Measurements from ENCODE around the gene IGSF6.

The IGSF6 gene

DNA sequence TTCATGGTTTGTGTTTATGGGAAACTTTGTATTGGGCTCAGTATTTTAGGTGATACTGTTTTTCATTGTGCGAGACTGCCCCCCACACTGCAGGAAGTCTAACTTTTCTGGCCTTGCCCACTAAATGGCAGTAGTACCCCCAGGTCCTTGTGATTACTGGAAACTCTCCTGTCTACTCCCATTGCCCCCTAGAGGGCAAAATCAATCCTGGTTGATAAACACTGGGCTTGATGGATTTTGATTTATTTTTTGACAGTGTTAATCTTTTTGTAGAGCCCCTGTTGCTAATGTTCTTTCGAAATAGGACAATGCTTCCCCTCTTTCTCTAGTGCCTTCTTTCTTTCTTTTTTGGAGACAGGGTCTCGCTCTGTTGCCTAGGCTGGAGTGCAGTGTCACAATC lies 37.5 kb downstream of the IGSF6 start:
- TF ChIP-seq, protein P1, sequence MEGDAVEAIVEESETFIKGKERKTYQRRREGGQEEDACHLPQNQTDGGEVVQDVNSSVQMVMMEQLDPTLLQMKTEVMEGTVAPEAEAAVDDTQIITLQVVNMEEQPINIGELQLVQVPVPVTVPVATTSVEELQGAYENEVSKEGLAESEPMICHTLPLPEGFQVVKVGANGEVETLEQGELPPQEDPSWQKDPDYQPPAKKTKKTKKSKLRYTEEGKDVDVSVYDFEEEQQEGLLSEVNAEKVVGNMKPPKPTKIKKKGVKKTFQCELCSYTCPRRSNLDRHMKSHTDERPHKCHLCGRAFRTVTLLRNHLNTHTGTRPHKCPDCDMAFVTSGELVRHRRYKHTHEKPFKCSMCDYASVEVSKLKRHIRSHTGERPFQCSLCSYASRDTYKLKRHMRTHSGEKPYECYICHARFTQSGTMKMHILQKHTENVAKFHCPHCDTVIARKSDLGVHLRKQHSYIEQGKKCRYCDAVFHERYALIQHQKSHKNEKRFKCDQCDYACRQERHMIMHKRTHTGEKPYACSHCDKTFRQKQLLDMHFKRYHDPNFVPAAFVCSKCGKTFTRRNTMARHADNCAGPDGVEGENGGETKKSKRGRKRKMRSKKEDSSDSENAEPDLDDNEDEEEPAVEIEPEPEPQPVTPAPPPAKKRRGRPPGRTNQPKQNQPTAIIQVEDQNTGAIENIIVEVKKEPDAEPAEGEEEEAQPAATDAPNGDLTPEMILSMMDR (IDR thresholded peaks at IDR 0.05; ENCODE audit: low read depth, low read length), result no peak; the same call in 1 of the 2 replicates
- no peak for DNase-seq (ENCODE audit: extremely low read depth, low read depth)

DNA sequence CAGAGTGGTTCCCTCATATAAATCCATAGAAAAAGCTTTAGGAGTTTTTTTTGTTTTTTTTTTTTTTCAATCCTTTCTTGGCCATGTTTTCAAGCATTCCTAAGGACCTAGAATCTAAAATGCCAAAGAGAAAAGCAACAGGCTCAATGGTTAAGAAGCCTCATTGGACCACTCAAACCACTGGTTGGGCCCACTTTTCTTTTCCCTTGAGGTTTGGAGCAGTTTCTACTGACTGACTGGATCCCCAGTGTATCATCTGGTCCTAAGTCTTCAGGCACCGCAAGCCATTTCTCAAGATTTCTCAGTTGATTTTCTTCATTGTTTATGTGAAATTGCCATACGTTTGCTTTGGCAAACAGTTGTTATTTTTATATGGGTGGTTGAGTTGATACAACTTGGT lies 38.6 kb downstream of the IGSF6 start:
- TF ChIP-seq, protein P1 (IDR thresholded peaks at IDR 0.05; ENCODE audit: low read depth, low read length), result no peak
- DNase-seq (ENCODE audit: extremely low read depth, low read depth), result no peak

DNA sequence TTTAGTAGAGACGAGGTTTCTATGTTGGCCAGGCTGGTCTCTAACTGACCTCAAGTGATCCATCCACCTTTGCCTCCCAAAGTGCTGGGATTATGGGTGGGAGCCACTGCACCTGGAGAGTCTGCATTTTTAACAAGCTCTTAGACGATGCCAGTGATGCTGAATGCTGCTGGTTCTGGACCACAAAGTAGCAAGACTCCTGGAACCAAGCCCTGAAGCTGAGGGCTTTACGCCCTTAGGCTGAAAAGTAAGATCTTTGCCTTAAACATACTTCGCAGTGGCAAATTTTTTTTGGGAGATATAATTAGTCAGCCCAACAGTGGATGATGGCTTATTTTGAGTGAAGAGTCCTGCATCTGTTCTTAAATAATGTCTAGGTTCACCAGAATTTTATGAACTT lies 39.0 kb downstream of the IGSF6 start:
- DNase-seq (ENCODE audit: extremely low read depth, low read depth), result no peak
- TF ChIP-seq, protein P1 (IDR thresholded peaks at IDR 0.05; ENCODE audit: low read depth, low read length), result no peak

DNA sequence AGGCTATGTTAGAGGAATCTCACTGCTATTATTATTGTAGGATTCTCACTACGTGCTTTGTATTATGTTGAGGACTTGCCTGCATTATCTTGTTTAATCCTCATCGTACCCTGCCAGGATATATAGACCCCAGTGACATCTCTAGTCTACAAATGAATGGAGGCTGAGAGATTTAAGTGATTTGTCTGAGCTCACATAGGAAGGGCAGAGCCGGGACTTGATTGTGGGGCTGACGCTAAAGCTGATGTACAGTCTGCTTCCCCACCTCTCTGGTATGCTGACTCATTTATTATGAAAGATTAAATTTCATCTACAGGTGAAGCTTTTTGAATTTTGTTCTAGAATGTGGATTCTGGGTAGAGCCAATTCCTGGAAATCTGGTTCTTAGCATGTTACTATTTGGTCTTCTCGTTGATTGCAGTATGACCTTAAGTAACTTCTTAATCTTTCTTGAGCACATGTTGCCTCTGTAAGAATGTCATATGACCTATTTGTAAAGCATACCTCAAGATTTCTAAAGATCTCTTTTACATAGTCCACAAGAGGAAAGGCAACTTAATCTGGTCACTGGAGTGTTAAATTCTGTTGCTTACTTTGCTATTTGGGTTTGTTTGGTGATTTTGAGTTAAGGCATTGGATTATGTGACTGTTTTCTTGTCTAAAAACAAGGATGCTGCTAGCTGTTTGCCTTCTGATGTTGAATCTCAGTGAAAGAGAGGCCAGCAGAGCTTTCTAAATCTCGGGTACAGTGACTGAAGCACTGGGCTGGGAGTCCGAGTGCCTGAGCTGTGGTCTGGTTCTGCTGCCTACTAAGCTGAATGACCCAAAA lies 40.6 kb downstream of the IGSF6 start:
- TF ChIP-seq, protein P1 (IDR thresholded peaks at IDR 0.05; ENCODE audit: low read depth, low read length), result no peak
- no peak for DNase-seq (ENCODE audit: extremely low read depth, low read depth)

DNA sequence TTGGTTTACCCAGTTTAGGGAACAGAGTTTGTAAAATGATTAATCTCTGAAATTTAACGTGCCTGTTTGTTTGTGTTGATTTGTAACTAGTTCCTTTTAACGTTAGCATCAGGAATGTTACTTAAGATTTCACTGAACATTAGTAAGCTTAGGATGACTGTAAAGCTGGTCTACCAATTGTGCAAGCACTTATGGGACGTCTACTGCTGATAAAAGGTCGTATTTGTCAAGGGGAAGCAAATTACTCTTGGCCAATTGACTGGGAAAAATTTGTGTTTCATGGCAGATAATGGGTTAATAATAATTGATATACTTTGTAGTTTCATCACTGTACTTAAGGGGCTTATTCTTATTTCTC lies 41.2 kb downstream of the IGSF6 start:
- TF ChIP-seq, protein P1 (IDR thresholded peaks at IDR 0.05; ENCODE audit: low read depth, low read length), result no peak
- no peak for DNase-seq (ENCODE audit: extremely low read depth, low read depth)

DNA sequence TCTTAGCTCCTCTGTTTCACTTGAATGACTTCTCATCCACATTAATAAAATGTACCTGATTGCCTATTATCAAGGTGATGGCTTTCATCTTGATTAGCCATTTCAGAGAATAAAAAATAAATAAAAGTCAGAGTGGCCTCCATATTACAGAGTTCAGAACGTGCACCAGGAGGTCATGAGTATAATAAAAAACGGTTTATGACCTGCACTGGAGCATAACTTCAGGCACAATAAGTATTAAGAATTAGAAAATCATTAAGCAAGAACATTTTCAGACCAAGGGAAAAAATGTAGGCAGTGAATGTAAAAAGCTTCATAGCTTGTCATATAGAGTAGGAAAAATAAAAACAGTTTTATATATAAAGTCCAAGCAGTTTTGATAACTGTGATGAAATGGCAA lies 41.6 kb downstream of the IGSF6 start:
- TF ChIP-seq, protein P1 (IDR thresholded peaks at IDR 0.05; ENCODE audit: low read depth, low read length), result no peak

DNA sequence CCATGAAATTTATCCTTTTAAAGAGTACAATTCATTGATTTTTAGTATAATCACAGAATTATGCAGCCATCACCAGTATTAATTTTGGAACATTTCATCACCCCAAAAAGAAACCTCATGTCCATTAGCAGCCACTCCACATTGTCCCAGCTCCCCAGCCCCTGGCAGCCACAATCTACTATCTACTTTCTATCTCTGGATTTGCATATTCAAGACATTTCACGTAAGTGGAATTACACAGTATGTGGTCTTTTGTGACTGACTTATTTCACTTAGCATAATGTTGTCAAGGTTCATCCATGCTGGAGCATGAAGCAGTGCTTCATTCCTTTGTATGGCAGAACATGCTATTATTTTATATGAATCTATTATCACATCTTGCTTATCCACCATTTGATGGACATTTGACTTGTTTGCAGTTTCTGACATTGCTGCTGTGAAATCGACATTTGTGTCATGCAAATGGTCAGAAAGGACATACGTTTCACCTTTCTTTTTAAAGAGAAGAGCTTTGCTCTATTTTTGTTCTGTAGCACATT lies 42.3 kb downstream of the IGSF6 start:
- TF ChIP-seq, protein P1 (IDR thresholded peaks at IDR 0.05; ENCODE audit: low read depth, low read length), result no peak
- DNase-seq (ENCODE audit: extremely low read depth, low read depth), result no peak

More for the DNA sequence above, 41.6 kb downstream of the IGSF6 start:
- DNase-seq (ENCODE audit: extremely low read depth, low read depth), result no peak
